ENCODE measurements around the gene PTPRN2.
"Not testable (repeated sequence)": the region's sequence is repeated elsewhere in the genome, so short reads cannot be mapped to it uniquely, and the experiment has no call there.

Gene PTPRN2

DNA sequence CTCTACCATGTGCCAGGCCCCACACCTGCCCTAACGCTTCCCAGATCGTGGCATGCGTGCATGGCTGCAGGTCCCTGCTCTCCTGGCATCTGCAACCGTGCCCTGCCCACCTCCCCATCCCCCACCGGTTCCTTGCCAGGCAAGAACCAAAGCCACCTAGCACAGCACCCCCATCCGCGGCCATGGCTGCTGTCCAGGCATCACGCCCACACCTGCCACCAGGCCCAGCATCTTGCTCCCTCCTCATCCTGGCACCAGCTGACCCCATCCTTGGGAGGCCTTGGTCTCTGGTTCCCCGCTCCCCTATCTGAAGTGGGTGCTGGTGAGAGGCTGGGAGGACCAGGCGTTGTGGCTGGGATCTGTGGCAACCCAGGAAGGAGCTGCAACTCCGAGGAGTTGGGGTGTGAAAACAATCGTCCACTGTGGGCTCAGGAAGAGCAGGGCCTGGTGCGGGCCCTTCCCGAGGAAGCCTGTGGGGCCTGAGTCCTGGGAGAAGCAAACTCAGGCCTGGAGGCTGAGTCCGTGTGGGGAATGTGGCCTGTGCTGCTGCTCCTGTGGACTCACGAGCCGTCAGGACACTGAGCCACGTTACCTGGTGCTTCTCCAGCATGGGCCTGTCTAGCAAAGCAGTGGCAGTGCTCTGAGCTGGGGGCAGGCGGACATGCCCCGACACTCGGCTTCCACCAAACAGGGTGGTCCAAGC is 833.8 kb downstream of the PTPRN2 start:
- no peak for DNase-seq

DNA sequence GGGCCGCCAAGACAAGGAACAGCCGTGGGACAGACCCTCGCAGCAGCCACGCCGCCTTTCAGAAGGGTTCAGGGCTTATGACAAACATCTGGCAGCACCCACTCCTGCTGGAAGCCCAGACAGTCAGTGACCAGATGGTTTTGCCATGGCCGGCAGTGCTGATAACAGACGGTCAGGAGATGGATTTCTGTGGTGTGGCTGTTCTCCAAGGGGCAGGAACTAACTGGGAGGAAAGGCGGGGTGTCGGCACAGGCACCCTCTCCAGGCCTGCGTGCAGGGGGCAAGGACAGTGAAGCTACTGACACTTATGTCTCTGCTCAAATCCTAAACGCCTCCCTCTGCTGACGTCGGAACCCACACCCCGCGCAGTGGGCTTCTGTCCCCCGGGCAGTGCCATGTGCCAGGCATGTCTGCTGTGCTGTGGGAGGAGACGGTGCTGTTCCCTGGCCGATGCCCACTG is 834.8 kb downstream of the PTPRN2 start:
- DNase-seq, result no peak

DNA sequence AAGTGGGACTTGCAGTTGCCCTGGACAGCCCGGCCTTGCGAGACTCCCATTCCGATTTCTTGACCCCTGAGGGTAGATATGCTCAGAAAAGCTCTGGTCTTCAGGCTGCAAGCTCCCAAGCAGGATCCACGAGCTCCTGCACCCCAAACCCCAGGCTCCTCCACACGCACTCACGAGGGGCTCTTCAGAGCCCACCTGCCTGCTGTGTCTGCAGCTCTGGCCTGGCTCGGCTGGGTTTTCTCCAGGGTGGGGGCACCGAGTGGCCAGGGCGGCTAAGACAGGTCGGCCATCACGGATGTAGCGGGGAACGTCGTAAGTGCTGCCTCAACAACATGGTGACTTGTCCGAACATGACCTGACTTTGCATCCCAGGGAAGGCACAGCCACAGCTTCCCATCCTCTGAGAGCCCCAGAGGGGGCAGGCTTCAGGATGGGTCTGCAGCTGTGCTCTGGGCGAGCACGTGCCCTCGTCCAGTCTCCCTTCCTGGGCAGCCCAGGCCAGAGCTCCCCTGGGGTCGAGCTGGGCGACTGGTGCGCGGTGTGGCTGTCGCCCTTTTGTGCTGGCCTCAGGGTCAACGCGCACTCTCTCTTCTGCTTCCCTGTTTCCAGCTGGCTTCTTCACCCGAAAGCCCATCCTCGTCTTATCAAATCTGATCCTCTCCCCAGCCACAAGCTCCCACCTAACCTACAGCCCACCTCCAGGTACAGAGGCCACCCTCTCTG is 835.5 kb downstream of the PTPRN2 start:
- no peak for DNase-seq

DNA sequence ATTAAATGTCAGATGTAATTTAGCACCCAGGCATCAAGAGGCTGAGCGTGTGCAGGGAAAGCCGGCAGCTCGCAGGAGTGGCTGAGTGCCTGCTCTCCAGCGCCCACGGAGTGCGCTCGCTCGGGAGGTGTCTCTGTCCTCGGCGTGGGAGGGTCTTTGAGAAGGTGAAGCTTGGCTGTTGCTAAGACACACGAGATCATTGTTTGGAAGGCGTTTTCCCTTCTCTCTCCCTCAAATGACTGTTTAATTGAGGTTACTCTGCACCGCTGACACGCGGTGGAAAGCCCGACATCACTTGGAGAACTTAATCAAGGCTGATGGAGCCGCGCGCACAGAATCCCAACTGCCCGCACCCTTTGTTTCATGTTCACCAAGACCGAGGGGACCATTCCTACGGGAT is 836.2 kb downstream of the PTPRN2 start:
- no peak for DNase-seq

DNA sequence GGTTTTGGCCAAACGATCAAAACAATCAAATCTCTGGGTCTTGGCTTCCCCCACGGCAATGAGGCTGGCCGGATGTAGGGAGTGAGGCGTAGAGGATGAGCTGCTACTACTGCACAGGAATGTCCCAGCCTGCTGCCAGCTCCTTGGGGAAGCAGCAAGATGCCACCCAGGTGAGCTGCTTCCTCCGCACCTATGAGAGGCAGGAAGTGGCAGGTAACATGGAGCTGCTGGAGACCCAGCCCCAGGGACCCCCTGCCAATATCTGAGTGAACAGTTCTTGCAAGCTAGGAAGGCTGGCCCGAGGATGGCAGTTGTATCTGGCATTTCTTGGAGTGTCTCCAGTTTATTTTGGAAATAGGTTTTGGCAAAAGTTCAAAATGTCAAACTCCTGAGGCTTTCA is 837.3 kb downstream of the PTPRN2 start:
- DNase-seq, result no peak

DNA sequence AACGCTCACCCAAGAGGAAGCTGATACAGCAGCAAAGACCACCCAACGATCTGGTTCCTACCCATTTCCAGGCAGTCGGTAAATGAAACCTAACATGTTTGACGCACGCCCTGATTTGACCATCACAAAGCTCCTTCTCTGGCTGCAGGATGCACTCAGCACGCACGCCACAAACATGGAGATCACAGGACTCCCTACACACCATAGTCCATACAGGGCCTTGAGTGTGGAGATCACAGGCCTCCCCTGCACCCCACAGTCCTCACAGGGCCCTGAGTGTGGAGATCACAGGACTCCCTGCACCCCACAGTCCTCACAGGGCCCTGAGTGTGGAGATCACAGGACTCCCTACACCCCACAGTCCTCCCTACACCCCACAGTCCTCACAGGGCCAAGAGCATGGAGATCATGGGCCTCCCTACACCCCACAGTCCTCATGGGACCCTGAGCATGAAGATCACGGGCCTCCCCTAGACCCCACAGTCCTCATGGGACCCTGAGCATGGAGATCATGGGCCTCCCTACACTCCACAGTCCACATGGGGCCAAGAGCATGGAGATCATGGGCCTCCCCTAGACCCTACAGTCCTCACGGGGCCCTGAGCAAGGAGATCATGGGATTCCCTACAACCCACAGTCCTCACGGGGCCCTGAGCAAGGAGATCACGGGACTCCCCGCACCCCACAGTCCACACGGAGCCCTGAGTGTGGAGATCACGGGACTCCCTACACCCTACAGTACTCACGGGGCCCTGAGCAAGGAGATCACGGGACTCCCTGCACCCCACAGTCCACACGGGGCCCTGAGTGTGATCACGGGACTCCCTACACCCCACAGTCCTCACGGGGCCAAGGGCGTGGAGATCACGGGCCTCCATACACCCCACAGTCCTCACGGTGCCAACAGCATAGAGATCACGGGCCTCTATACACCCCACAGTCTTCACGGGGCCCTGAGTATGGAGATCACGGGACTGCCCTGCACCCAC is 841.6 kb downstream of the PTPRN2 start:
- DNase-seq, result no peak

DNA sequence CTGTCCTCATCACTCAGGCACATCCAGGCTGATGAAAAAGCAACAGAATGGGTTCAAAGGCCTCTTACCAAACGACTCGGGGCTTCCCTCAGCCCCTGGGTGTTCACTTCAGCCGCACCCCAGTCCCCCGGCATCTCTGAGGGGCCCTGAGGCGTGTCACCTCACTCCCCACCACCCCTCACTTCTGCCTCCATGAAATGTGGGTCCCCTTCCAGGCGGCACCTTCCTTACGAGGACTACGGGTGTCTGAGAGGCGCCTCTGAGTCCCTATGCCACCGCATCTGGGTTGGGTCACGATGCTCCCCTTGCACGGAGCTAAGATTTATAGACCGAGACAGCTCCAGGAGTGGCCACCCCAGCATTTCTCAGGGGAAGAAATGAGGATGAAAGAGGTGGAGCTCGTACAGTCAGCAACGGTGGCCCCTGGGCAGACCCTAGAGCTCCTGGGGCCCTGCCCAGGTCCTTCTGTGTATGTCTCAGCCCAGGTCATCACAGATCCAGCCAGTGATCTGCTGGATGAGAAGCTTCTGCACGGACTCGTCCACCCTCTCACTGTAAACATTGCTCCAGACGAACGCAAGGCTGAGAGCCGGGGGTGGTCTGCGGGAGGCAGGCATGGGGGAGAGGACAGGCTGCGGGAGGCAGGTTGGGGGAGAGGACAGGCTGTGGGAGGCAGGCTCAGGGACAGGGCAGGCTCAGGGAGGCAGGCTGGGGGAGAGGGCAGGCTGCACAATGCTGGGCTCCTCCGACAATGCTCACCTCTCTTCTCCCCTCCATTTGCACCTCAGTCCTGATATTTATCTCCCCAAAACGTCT is 842.6 kb downstream of the PTPRN2 start:
- DNase-seq, result no peak

DNA sequence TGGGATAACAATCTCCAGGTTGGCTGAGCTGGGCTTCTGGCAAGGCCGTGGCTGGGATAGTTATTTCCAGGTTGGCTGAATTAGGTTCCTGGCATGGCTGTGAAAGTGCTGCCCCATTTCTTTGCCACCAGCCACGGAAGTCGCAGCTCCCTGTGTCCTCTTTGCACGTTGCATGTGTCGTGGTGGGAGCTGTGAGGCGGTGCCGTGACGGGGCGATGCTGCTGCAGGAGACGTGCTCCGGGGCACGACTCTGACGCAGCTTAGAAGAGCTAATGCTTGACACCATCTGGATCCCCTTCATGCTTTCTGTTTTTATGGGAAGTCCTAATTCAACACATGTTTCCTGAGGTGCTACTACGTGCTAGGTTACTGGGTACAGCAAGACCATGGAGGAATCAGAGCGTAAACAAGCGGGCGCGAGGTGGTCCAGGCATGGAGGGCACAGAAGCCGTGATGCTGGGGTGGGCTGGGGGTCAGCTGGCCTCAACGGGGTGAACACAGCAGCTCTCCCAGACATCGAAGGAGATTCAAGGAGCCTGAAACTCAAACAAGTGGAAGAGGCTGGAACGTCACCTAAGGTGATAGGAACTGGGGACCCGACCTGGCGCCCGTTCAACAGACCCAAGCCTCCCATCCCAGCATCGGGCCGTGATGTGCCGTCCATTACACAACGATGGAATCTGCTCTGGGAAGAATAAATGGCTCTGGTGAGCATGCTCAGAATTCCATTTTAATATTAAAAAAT is 843.7 kb downstream of the PTPRN2 start:
- DNase-seq, result no peak

DNA sequence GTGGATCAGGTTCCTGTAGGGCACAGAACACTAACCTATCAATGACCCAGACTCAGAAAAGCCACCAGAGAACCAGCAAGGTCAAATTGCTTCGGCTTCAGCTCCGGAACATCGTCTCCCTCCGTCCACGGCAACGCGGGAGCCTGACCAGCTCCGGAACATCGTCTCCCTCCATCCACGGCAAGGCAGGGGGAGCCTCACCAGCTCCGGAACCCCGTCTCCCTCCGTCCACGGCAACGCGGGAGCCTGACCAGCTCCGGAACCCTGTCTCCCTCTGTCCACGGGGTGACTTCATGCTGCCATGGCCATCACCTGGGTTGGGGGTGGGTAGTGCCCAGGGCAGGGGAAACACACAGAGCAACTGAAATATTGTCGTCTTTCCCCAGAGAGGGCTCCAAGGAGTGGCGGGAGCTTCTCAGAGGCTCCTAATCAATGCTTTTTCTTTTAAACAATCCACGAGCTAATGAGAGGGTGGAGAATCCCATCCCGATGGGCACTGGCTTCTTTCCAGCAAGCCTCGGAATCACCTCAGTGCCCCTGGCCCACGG is 847.3 kb downstream of the PTPRN2 start:
- no peak for DNase-seq

DNA sequence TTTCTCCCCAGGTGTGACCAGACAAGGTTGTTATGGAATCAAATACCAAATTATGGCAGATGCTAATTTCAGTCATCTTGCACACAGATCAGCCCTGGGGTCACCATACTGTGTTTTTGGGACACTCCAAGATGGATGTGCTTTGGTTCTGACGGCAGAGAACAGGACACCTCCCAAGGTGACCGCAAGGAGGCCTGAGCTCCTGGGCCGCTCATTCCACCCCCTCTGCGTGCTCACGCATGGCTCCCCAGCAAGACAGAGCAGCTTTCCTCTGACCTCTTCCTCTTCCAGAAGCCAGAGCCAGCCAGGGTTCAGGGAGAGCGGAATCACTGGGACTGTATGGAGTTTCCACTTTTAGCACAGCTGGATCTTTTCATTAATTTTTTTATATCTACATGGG is 848.0 kb downstream of the PTPRN2 start:
- DNase-seq, result no peak

DNA sequence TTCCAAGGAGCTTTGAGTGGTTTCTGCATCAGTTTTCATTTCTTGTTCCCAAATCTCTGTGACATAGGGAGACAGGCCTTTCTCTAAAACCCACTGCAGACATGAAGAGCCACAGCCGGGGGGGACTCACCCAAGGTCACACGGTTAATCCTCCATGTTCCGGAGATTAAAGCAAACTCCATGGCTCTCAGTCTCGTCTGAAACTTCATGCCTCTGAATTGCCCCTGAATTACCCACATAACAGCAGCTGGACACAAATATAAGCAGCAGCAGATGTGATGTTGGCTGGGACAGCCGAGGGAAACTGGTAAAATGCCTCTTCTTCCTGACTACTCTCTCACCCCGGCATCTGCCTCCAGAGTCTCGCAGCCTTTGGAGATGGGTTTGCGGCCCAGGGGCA is 848.6 kb downstream of the PTPRN2 start:
- DNase-seq, result no peak

DNA sequence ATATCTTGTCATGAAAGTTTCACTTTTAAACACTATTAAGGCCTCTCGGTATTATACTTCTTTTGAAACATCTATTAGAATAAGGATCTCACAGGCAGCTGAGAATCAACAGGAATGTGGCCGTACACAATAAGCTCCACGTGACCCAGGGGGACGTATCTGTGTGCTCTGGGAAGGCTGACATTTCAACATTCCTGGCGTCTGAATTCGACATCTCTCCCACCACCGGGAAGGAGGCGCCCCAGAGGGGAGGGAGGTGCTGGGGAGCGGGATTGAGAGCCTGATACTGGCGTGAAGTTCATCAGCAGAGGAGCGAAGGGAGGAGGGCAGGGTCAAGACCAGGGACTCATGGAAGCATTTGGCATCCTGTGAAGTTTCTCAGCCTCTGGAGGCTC is 849.6 kb downstream of the PTPRN2 start:
- no peak for DNase-seq

DNA sequence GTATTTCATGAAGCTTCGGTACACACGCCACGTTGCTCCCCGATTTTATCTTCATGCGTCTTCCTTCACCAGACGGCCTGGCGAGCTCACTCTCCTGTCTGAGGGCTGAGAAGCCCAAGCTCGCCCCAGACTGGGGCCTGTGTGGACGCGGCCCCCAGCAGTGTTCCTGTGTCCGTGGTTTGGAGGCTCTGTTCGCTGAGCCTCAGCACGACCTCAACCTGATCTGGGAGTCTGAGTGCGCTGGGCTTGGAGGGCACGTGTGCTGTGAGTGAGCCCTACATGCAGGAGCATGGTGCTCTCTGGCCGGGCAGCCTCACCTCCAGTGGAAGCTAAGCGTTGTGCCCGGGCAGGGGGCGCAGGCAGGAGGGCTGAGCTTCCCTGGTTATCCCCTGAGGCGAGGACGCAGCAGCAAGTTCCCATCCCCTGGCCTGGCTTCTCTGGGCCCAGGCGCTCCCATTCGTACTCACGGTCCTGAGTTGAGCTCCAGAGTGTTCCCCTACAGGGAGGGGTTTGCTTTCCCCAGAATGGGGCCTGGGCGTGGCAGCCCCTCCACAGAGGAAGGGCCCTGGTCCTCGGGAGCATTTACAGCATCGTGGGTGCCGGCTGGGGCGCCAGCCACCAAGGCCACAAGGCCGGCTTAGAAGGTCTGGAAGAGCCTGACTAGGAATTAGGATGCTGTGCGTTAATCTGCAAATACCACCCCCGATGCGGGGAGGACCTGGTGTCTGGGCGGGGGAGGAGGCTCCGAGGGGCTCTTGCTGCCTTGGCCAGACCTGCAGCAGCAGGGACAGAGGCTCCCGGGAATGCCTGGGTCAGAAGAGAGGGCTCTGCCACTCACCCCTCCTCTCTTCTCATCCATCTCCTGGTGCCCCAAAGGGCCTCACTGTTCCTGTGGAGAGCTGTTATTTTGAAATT is 850.2 kb downstream of the PTPRN2 start:
- no peak for DNase-seq

DNA sequence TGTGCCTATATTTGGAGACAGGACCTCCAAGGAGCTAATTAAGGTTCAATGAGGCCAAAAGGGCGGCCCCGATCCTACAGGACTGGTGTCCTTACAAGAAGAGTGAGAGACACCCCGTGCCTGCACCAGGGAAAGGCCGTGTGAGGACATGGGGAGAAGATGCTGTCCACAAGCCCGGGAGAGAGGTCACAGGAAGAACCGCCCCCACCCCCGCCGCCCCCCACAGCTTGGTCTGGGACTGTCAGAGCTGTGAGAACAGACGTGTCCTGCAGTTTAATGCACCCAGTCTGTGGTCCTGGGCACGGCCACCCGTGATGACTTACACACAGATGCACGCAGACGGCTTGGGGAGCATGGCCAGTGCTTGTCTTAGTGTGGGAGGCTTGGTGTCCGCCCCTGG is 851.3 kb downstream of the PTPRN2 start:
- no peak for DNase-seq

DNA sequence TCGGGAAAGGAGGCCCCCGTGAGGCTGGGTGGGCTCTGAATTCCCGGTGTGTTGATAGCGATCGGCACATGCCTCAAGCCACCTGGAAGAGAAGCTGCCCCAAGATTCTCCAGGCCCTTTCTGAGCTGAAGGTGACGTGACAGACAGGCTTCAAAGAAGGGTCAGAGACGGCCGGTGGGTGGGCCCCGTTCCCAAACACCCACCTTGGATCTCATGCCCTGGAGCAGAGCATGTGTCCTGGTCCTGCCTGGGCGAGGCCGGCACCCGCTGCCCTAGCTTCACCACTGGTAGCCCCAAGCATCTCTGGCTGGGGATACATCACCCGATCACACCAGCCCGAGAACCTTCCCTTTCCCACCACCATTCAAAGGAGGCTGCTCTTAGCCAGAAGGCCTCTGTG is 851.8 kb downstream of the PTPRN2 start:
- no peak for DNase-seq

DNA sequence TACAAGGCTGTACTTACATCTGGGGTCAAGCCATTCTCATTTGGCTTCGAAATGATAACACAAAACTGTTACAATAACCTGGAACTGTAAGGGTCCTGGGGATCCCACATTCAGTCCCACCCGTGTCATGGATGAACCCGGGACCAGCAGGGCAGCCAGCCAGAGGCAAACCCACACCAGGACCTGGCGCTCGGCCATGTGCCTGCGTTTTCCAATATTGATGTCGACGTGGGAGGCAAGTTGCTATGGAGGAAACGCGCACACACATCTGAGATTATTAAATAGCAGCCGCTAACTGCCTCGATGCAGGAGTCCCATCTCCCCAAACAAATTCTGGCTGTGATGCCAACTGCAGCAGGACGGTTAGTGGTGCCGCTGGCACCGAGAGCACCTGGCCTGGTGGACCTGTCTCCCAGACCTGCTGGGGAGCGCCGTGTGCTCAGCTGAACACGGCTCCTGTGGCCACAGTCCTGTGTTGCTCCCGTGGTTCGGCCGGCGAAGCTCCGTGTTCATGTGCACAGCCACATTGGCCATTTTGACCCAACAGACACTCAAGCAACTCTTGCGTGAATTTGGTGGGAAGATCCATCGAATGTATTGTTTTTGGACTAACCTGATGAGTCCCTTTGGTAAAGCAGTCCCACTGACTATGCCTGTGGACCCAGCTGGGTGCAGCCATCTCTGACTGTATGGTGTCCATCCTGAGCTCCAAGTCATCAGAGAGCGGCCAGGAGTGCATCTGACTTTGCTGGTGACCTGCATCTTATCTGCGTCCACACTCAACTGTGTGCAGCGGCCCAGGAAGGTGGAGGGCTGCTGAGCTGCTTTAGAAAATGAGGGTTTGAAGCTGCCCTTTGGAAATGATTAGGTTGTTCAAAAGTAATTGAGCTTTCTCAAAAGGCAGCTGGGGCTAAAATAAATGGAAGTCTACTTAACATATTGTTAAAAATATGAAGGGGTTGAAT is 852.7 kb downstream of the PTPRN2 start:
- no peak for DNase-seq

DNA sequence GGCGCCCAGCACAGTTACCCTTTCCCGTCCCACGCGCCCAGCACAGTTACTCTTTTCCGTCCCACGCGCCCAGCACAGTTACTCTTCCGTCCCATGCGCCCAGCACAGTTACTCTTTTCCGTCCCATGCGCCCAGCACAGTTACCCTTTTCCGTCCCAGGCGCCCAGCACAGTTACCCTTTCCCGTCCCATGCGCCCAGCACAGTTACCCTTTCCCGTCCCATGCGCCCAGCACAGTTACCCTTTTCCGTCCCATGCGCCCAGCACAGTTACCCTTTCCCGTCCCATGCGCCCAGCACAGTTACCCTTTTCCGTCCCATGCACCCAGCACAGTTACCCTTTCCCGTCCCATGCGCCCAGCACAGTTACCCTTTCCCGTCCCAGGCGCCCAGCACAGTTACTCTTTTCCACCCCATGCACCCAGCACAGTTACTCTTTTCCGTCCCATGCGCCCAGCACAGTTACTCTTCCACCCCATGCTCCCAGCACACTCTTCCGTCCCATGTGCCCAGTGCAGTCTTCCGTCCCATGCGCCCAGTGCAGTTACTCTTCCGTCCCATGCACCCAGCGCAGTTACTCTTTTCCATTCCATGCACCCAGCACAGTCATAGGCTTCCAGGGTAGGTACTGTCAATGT is 853.7 kb downstream of the PTPRN2 start:
- not testable (repeated sequence) for DNase-seq

DNA sequence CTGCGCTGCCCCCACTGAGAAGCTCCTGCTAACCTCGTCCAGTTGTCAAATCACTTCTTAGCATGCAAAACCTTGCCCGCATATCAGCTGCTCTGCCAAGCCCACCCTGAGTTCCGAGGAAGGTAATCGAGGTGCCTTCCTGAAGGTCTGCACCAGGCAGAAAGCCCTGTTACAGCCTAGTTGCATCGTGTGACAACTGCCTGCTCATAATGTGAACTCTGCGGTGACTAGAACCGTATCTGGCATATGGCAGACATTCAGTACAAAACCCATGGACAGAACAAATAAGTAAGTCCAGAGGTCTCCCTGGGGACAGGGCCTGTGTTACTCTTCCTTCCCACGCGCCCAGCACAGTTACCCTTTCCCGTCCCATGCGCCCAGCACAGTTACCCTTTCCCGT is 856.5 kb downstream of the PTPRN2 start:
- DNase-seq, result no peak

DNA sequence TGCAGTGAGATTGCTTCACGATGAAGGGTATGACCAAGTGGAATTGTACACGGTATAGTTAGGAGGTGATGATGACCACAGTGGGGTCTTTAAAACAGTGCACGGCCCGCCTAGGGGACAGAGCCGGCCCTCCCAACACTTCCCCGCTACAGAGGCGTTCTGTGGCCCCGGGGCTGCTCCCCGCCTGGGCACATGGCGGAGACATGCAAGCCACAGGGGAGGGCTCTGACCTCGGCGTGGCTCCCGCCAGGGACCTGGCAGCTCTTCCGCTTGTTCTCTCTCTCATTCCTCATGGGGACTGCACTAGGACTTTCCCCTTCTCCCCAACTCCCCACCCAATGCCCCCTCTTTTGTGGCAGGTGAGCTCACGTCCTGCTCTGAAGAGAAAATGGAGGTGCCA is 857.0 kb downstream of the PTPRN2 start:
- no peak for DNase-seq
